ENCODE measurements around the gene TMEM117.

The TMEM117 gene

DNA sequence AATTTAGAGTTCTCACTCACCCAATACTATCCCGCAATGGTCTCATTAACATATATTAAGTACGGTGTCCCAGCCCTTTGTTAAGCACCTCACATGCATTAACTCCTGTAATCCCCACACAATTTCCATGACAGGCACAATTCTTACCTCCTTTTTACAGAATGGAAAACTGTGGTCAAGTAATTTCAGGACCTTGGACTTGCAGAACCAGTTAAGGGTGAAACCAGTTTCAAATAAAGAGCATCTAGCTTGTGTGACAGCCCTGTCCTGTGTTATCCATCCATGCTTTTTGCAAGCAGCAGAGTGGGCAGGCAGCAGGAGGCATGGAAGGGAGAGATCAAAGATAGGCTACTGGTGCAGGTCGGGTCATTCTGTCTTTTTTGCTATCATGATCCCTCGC is 569.4 kb downstream of the TMEM117 start:
- ATAC-seq (replicated peaks): no peak

DNA sequence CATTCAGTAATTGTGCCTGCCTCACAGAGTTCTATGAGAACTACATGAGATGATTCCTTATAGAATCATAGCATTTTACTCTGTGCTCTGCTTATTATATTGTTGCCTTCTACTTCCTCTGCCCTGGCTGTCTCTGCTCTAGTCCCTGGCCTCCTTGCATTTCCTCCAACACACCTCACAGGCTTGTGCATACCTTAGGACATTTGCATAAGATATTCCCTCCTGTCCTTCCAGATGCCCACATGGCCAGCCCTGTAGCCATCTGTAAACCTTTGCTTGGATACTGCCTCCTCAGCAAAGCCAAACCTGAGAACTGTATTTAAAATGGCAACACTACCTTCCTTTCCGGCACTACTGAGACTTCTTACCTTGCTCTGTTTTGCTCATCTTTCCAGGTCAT is 586.7 kb downstream of the TMEM117 start:
- Mint-ChIP-seq H3K9me3 (peaks cover under 1 to 1% of the 10 kb centered on the region in 2 donors), H3K4me1 (no peaks in the 10 kb centered on the region), H3K27ac (no peak overlapping the region), H3K4me3 (no peak overlapping the region), H3K36me3 (no peaks in the 10 kb centered on the region), H3K27me3 (no peaks in the 10 kb centered on the region)
- DNase-seq: no peak
- ATAC-seq (replicated peaks): no peak

More for the DNA sequence above, 569.4 kb downstream of the TMEM117 start:
- H3K27ac Mint-ChIP-seq: no peak overlapping the region
- H3K27me3 Mint-ChIP-seq: no peaks in the 10 kb centered on the region
- H3K4me1 Mint-ChIP-seq: no peaks in the 10 kb centered on the region
- no peak for DNase-seq
- H3K4me3 Mint-ChIP-seq: no peak overlapping the region
- no peaks in the 10 kb centered on the region for H3K36me3 Mint-ChIP-seq
- peaks cover 4 to 15% of the 10 kb centered on the region in 2 donors for H3K9me3 Mint-ChIP-seq

DNA sequence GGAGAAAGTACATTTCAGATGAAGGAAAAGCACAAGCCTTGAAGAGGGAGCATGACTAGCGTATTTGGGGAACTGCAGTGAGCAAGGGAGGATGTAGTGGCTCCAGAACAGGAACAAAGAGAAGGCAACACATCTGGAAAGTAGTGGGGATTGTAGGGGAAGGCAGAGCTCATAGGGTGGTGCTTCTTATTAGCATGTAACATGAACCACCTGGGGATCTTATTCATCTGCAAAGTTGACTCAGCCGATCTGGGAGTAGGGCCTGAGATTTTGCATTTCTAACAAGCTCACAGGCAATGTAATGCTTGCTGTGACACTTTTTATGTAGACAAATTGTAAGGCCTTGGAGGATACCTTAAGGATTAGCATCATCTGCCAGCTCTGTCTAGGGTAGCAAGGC is 592.9 kb downstream of the TMEM117 start:
- peak in 1 of 2 donors; percentile 27 for ATAC-seq (replicated peaks)
- no peak overlapping the region for H3K4me3 Mint-ChIP-seq
- H3K27ac Mint-ChIP-seq: no peak overlapping the region
- H3K36me3 Mint-ChIP-seq: no peaks in the 10 kb centered on the region
- H3K4me1 Mint-ChIP-seq: no peaks in the 10 kb centered on the region
- H3K27me3 Mint-ChIP-seq: no peaks in the 10 kb centered on the region
- DNase-seq: no peak
- peaks cover 0 to 1% of the 10 kb centered on the region in 2 donors for H3K9me3 Mint-ChIP-seq

DNA sequence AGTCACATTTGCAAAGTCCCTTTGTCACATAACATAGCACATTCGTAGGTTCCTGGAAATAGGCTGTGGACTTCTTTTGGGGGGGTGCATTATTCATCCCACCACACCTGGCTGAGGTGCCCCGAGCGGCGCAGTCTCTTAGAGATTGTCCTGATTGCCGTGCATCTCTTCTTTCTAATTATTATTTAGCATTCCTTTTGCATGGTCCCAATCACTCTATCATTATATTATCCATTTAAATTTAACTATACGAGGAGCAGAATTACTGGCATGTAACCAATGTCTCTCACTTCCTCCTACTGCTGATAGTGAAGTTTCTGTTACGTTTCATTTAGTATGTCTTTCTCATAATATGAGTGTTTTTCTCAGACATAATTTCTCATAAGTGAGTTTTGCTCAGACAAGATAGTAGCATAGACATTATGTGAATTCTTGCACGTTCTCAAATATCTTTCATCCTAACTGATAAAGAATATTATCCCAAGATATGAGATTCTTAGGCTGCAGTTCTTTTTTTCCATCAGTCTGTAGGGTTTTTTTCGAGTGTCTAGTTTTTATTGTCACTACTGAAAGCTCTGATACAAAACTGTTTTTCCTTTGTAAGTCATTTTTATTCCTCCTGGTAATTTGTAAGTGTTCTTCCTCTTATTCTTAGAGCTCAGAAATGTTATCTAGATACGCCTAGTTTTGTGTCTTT is 595.9 kb downstream of the TMEM117 start:
- ATAC-seq (replicated peaks): peak in 1 of 2 donors; percentile 48
- no peak for DNase-seq
- Mint-ChIP-seq H3K4me3 (no peak overlapping the region), H3K36me3 (no peaks in the 10 kb centered on the region), H3K27ac (no peak overlapping the region), H3K27me3 (no peaks in the 10 kb centered on the region), H3K4me1 (no peaks in the 10 kb centered on the region), H3K9me3 (peaks cover 2 to 3% of the 10 kb centered on the region in 2 donors)

GRCh38 chr12:44433659-44434058 is 597.8 kb downstream of the TMEM117 start:
- no peaks in the 10 kb centered on the region for H3K27me3 Mint-ChIP-seq
- no peak overlapping the region for H3K27ac Mint-ChIP-seq
- H3K4me1 Mint-ChIP-seq: no peaks in the 10 kb centered on the region
- H3K9me3 Mint-ChIP-seq: peaks cover 2 to 3% of the 10 kb centered on the region in 2 donors
- H3K4me3 Mint-ChIP-seq: no peak overlapping the region
- ATAC-seq (replicated peaks): no peak
- H3K36me3 Mint-ChIP-seq: no peaks in the 10 kb centered on the region
- no peak for DNase-seq

- H3K4me3 Mint-ChIP-seq: no peak overlapping the region
- no peak for DNase-seq
- no peaks in the 10 kb centered on the region for H3K4me1 Mint-ChIP-seq
- no peak for ATAC-seq (replicated peaks)
- H3K9me3 Mint-ChIP-seq: peaks cover 2 to 3% of the 10 kb centered on the region in 2 donors
- H3K27me3 Mint-ChIP-seq: no peaks in the 10 kb centered on the region
- no peaks in the 10 kb centered on the region for H3K36me3 Mint-ChIP-seq
- no peak overlapping the region for H3K27ac Mint-ChIP-seq
Observed at GRCh38 chr12:44436756-44437155, 600.9 kb downstream of the TMEM117 start.
